K562 (cell line): ENCODE measurements around the gene DCDC2. TPM values are rescaled to one million over a fixed set of nuclear protein-coding genes. Genes with fewer than 3 reads are reported as not detected.

Source experiments
- ATAC-seq: fragments of 200-7000 bp; cut with Tn5 transposase; 3 replicates; pipeline ENCODE4 v1.9.1; 2020; ENCODE audit warnings: moderate library complexity
- BruUV-seq: library from RNA; stranded (reverse); fragments of 400-500 nt; replicated peaks from 2 replicates; lab custom pipeline; 2021; lab: Mats Ljungman, UMichigan
- CTCF ChIA-PET: fragments of 300-600 bp; formaldehyde crosslinking; extraction: SDS; loops from one replicate; lab custom pipeline; 2021; ENCODE audit warnings: low intra/inter-chr PET ratio; lab: Yijun Ruan, JAX
- POLR2A ChIA-PET: fragments of 300-600, 350-650 bp; sonication (Branson Sonifier 250); formaldehyde crosslinking; extraction: SDS; loops from one replicate; lab custom pipeline; 2021; ENCODE audit warnings: antibody characterized with exemption, inconsistent platforms; lab: Yijun Ruan, JAX
- DNase-seq, 4 experiments: peaks; one replicate each; pipeline versions ENCODE4 v3.0.0 to v3.0.0-alpha.2; 2011 to 2018; ENCODE audit warnings: low spot score in 3 of 4, mixed read lengths in 3 of 4; ENCODE audit errors: extremely low read depth in 1 of 4
- FAIRE-seq: peaks from 2 replicates; lab custom pipeline; 2011; peaks lifted over from hg19 to GRCh38; lab: Jason Lieb, UNC
- H2AFZ ChIP-seq: 2 replicates; pipeline ENCODE4 v1.6.0; 2011; ENCODE audit warnings: low read depth, low read length, control low read depth, inconsistent platforms
- H3K27ac ChIP-seq: fragments of 200-600 bp; 3 replicates; pipeline ENCODE4 v1.8.0; 2011; ENCODE audit warnings: low read depth, mild to moderate bottlenecking, control low read depth, inconsistent platforms, low read length, moderate library complexity, mixed read lengths; ENCODE audit errors: extremely low read depth
- H3K27me3 ChIP-seq, 2 experiments: fragments of 300-600 bp in 1 of 2; 2 replicates in 1 of 2; 3 replicates in 1 of 2; pipeline versions ENCODE4 v1.6.0 to v1.8.0; 2011; ENCODE audit warnings: inconsistent platforms in 2 of 2, low read length in 2 of 2, mild to moderate bottlenecking in 1 of 2, mixed read lengths in 1 of 2, moderate library complexity in 1 of 2; ENCODE audit not compliant: control insufficient read depth in 2 of 2, insufficient read depth in 2 of 2
- H3K36me3 ChIP-seq: fragments of 300-600 bp; 3 replicates; pipeline ENCODE4 v1.8.0; 2011; ENCODE audit warnings: mild to moderate bottlenecking, low read length, inconsistent platforms; ENCODE audit not compliant: control insufficient read depth, insufficient read depth
- H3K4me1 ChIP-seq, 2 experiments: fragments of 200-600 bp in 1 of 2; replicated peaks in 1 of 2; 2 replicates in 1 of 2; 3 replicates in 1 of 2; pipeline versions ENCODE4 v1.5.1 to v1.8.0; 2011; ENCODE audit warnings: inconsistent platforms in 2 of 2, low read length in 2 of 2, mild to moderate bottlenecking in 1 of 2, mixed read lengths in 1 of 2, moderate library complexity in 1 of 2; ENCODE audit not compliant: control insufficient read depth in 2 of 2, insufficient read depth in 2 of 2
- H3K4me2 ChIP-seq: 2 replicates; pipeline ENCODE4 v1.6.1; 2011; ENCODE audit warnings: low read length, control low read depth, inconsistent platforms, mixed read lengths; ENCODE audit not compliant: insufficient read depth
- H3K4me3 ChIP-seq: fragments of 200-600 bp; sonication (generic), shearing (Covaris generic); 2 replicates; pipeline ENCODE4 v1.5.1; 2016; ENCODE audit warnings: control low read depth, inconsistent platforms
- H3K79me2 ChIP-seq: fragments of 200-600 bp; 3 replicates; pipeline ENCODE4 v1.8.0; 2011; ENCODE audit warnings: low read length, inconsistent platforms; ENCODE audit not compliant: control insufficient read depth, insufficient read depth
- H3K9ac ChIP-seq, 2 experiments: 2 replicates each; pipeline versions ENCODE4 v1.6.0 to v1.6.1; 2011; ENCODE audit warnings: low read depth in 2 of 2, low read length in 2 of 2, control low read depth in 1 of 2, inconsistent platforms in 1 of 2, mild to moderate bottlenecking in 1 of 2, mixed read lengths in 1 of 2; ENCODE audit not compliant: insufficient read depth in 1 of 2
- H3K9me1 ChIP-seq: one replicate; pipeline ENCODE4 v1.6.0; 2011; ENCODE audit warnings: inconsistent platforms, mild to moderate bottlenecking, low read length, moderate library complexity; ENCODE audit not compliant: control insufficient read depth, insufficient read depth
- H3K9me3 ChIP-seq: replicated peaks from 2 replicates; pipeline ENCODE4 v1.5.1; 2011; ENCODE audit warnings: low read depth, low read length, inconsistent platforms; ENCODE audit not compliant: control insufficient read depth, insufficient read depth
- H4K20me1 ChIP-seq: replicated peaks from 2 replicates; pipeline ENCODE4 v1.6.1; 2011; ENCODE audit warnings: low read length, inconsistent platforms, mixed read lengths; ENCODE audit not compliant: control insufficient read depth, insufficient read depth
- BMI1 ChIP-seq: fragments of 150-350 bp; IDR thresholded peaks from 2 replicates; pipeline ENCODE4 v1.6.1; 2014; ENCODE audit warnings: low read length
- CBX8 ChIP-seq: fragments of 200-600 bp; sonication (generic); IDR thresholded peaks from 2 replicates; pipeline ENCODE4 v1.6.1; 2012; ENCODE audit warnings: borderline replicate concordance, mixed run types, low read depth, mild to moderate bottlenecking, moderate library complexity, mixed read lengths, low read length, control low read depth, inconsistent platforms; ENCODE audit not compliant: poor library complexity, severe bottlenecking; ENCODE audit errors: extremely low read depth
- ETV6 ChIP-seq, 3 experiments: fragments of 150-350 bp in 1 of 3; sonication (generic) in 1 of 3; formaldehyde crosslinking in 1 of 3; IDR thresholded peaks; 2 replicates each; pipeline versions ENCODE4 v1.6.1 to v1.8.0; 2014 to 2022; ENCODE audit warnings: borderline replicate concordance in 2 of 3, low read depth in 2 of 3, antibody characterized with exemption in 1 of 3, low read length in 1 of 3, mild to moderate bottlenecking in 1 of 3, missing genetic modification reagents in 1 of 3
- GTF2E2 ChIP-seq: fragments of 200-800 bp; sonication (Bioruptor generic); IDR thresholded peaks from 2 replicates; pipeline ENCODE4 v1.6.1; 2016; ENCODE audit warnings: missing genetic modification characterization, missing compliant biosample characterization
- HLTF ChIP-seq: fragments of 450-650 bp; IDR thresholded peaks from 2 replicates; pipeline ENCODE4 v1.6.1; 2016
- HNRNPLL ChIP-seq: fragments of 200-400 bp; formaldehyde crosslinking; IDR thresholded peaks from 2 replicates; pipeline ENCODE4 v1.6.1; 2017; ENCODE audit warnings: low read length, low read depth, mild to moderate bottlenecking; ENCODE audit not compliant: poor library complexity, severe bottlenecking
- MTA2 ChIP-seq: fragments of 450-650 bp; IDR thresholded peaks from 2 replicates; pipeline ENCODE4 v1.6.1; 2016; ENCODE audit warnings: low read depth
- NR4A1 ChIP-seq, 2 experiments: fragments of 250-450 bp in 1 of 2; fragments of 450-650 bp in 1 of 2; sonication (Bioruptor Pico) in 1 of 2; IDR thresholded peaks; 2 replicates each; pipeline versions ENCODE4 v1.4.0 to v1.6.1; 2016 to 2020; ENCODE audit warnings: mild to moderate bottlenecking in 2 of 2, missing compliant biosample characterization in 1 of 2, missing genetic modification characterization in 1 of 2, moderate library complexity in 1 of 2
- POLR2A ChIP-seq: fragments of 450-650 bp; conservative IDR thresholded peaks from 2 replicates; pipeline ENCODE4 v1.6.1; 2016
- USF1 ChIP-seq: sonication (generic); formaldehyde crosslinking; IDR thresholded peaks from 2 replicates; pipeline ENCODE4 v1.9.0; 2022; ENCODE audit warnings: mild to moderate bottlenecking, missing genetic modification reagents
- ZBTB2 ChIP-seq: fragments of 450-650 bp; IDR thresholded peaks from 2 replicates; pipeline ENCODE4 v1.6.1; 2016; ENCODE audit warnings: antibody characterized with exemption
- ZBTB33 ChIP-seq: sonication (generic); formaldehyde crosslinking; IDR thresholded peaks from 2 replicates; pipeline ENCODE4 v1.8.1; 2023; ENCODE audit warnings: mild to moderate bottlenecking, missing genetic modification reagents
- ZNF140 ChIP-seq: fragments of 250-450 bp; sonication (Bioruptor Pico); IDR thresholded peaks from 2 replicates; pipeline ENCODE4 v1.8.0; 2021; ENCODE audit warnings: moderate library complexity, mild to moderate bottlenecking, inconsistent platforms
- ZNF175 ChIP-seq: fragments of 200-800 bp; sonication (Bioruptor generic); IDR thresholded peaks from 2 replicates; pipeline ENCODE4 v1.6.1; 2016; ENCODE audit warnings: low read depth, mild to moderate bottlenecking, missing genetic modification characterization, missing compliant biosample characterization
- ZNF24 ChIP-seq: fragments of 450-650 bp; IDR thresholded peaks from 2 replicates; pipeline ENCODE4 v1.6.1; 2016
- ZNF507 ChIP-seq: conservative IDR thresholded peaks from 2 replicates; pipeline ENCODE4 v1.6.1; 2017; ENCODE audit warnings: missing genetic modification characterization, missing compliant biosample characterization
- ZNF699 ChIP-seq: fragments of 250-450 bp; sonication (Bioruptor Pico); IDR thresholded peaks from 2 replicates; pipeline ENCODE4 v1.8.0; 2021; ENCODE audit warnings: mild to moderate bottlenecking, moderate library complexity; ENCODE audit not compliant: insufficient replicate concordance
- WGBS: fragments of 100-300 bp; shearing (Covaris generic); methylation state at CpG from one replicate; pipeline ENCODE4 v1.1.6; 2016; ENCODE audit warnings: low coverage, mixed read lengths; ENCODE audit not compliant: insufficient coverage; ENCODE audit errors: missing lambda C conversion rate; 5-methylcytosine and 5-hydroxymethylcytosine counted together
- in situ Hi-C: fragments of 300-500 bp; cut with MboI; formaldehyde crosslinking; loops from 4 replicates; pipeline ENCODE4 v1.15.0; 2018; ENCODE audit warnings: inconsistent platforms, mixed read lengths
- intact Hi-C: fragments of 100-400 bp; cut with micrococcal nuclease; formaldehyde crosslinking; loops from 2 replicates; pipeline ENCODE4 v1.14.2; 2022
- polyA plus RNA-seq, 8 experiments: library from polyadenylated mRNA; depleted of rRNA in 4 of 8; stranded (reverse) in 5 of 8; unstranded in 3 of 8; fragments of >200 nt; fragmentation: Nextera tagmentation in 2 of 8; fragmentation: Illumina TruSeq in 1 of 8; extraction: Ambion mirVana in 2 of 8; extraction: Trizol in 1 of 8; gene quantifications; 2 replicates each; pipeline versions ENCODE4 v1.2.1 to v1.2.3, GENCODE V29; 2011 to 2014; ENCODE audit warnings: inconsistent platforms in 1 of 8, missing spikeins in 1 of 8
- total RNA-seq, 7 experiments: library from RNA; depleted of rRNA in 6 of 7; stranded (reverse); fragments of >200 nt in 6 of 7; fragmentation: Illumina TruSeq in 2 of 7; extraction: Trizol in 2 of 7; gene quantifications; 2 replicates each; pipeline versions ENCODE4 v1.2.1 to v1.2.3, GENCODE V29; 2011 to 2021; ENCODE audit warnings: low replicate concordance in 1 of 7

The DCDC2 gene
- total and polyA plus RNA-seq, 9 of the 15 experiments (the other 6 are each of a cell fraction or from before 2014, with no cell fraction given): 0.04 TPM; not detected in 8

- FAIRE-seq: no peak
- WGBS: 1% methylated on average over 4 of the region's 4 CpGs
- no peak for ATAC-seq
- no peak for TF ChIP-seq ZBTB33 (CRISPR knock-in tag)
- TF ChIP-seq CBX8: no peak
- TF ChIP-seq ZNF699 (CRISPR knock-in tag): no peak
- TF ChIP-seq ZNF24: no peak
- TF ChIP-seq ZNF140 (CRISPR knock-in tag): no peak
- TF ChIP-seq ZBTB2: no peak
- no peak for TF ChIP-seq GTF2E2 (tag)
- no peak for TF ChIP-seq NR4A1 (CRISPR knock-in tag; IDR thresholded peaks at IDR 0.05)
- TF ChIP-seq NR4A1 (tag; IDR thresholded peaks at IDR 0.05): no peak
- TF ChIP-seq HLTF: no peak
- no peak for TF ChIP-seq BMI1
- TF ChIP-seq USF1 (CRISPR knock-in tag): no peak
- no peak for TF ChIP-seq ZNF507
- TF ChIP-seq MTA2: no peak
- TF ChIP-seq POLR2A: no peak
- no peak for TF ChIP-seq ZNF175 (CRISPR knock-in tag)
- TF ChIP-seq HNRNPLL: no peak
- no peak for TF ChIP-seq ETV6 (IDR thresholded peaks at IDR 0.05; ENCODE audit: borderline replicate concordance in 1 of 2, low read depth in 2 of 2, low read length in 1 of 2)
- TF ChIP-seq ETV6 (CRISPR knock-in tag; IDR thresholded peaks at IDR 0.05; ENCODE audit: borderline replicate concordance): no peak
These were observed 130.3 kb downstream of the DCDC2 start for GRCh38 chr6:24227556-24227955.

More at GRCh38 chr6:24227556-24227955, 130.3 kb downstream of the DCDC2 start:
- intact Hi-C loops: no loop called here
- ChIA-PET CTCF (no interaction called here), POLR2A (no interaction called here)
- in situ Hi-C loops: no loop called here
- no TSS peak for BruUV-seq
- H3K4me2 ChIP-seq: no peak overlapping the region
- DNase-seq: no peak
- no peak overlapping the region for H2AFZ ChIP-seq
- H3K27me3 ChIP-seq: no peaks in the 10 kb centered on the region
- no peak overlapping the region for H3K4me3 ChIP-seq
- no peaks in the 10 kb centered on the region for H3K9me3 ChIP-seq
- H3K36me3 ChIP-seq: no peaks in the 10 kb centered on the region
- no peaks in the 10 kb centered on the region for H3K79me2 ChIP-seq
- H3K9ac ChIP-seq: no peak overlapping the region
- no peaks in the 10 kb centered on the region for H3K4me1 ChIP-seq
- no peaks in the 10 kb centered on the region for H4K20me1 ChIP-seq
- H3K9me1 ChIP-seq: no peaks in the 10 kb centered on the region
- H3K27ac ChIP-seq: no peak overlapping the region
